ENCODE data around the gene SPATA20. TPM values are rescaled to one million over a fixed set of nuclear protein-coding genes. Genes with fewer than 3 reads are reported as not detected.

Gene SPATA20
- total and polyA plus RNA-seq, 2 of the 13 experiments (the other 11 are each of a cell fraction or from before 2014, with no cell fraction given) = 36.1 to 64.8 TPM

DNA sequence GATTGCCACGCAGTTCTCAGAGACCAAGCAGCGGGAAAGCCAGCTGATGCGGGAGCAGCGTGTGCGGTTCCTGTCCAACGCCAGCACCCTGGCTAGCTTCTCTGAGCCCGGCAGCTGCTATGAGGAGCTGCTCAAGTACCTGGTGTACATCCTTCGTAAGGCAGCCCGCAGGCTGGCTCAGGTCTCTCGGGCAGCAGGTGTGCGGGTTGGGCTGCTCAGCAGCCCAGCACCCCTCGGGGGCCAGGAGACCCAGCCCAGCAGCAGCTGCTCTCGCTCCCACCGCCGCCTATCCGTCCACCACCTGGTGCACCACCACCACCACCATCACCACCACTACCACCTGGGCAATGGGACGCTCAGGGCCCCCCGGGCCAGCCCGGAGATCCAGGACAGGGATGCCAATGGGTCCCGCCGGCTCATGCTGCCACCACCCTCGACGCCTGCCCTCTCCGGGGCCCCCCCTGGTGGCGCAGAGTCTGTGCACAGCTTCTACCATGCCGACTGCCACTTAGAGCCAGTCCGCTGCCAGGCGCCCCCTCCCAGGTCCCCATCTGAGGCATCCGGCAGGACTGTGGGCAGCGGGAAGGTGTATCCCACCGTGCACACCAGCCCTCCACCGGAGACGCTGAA is 28.7 kb downstream of the SPATA20 start (continued):
- TF ChIP-seq ZNF609 (CRISPR knock-in tag; IDR thresholded peaks at IDR 0.05; ENCODE audit: borderline replicate concordance) = no peak
- TF ChIP-seq SMARCE1 (IDR thresholded peaks at IDR 0.05; ENCODE audit: borderline replicate concordance) = no peak
- no peak for TF ChIP-seq MAFF (IDR thresholded peaks at IDR 0.05; ENCODE audit: low read depth, low read length)
- TF ChIP-seq, protein P1, sequence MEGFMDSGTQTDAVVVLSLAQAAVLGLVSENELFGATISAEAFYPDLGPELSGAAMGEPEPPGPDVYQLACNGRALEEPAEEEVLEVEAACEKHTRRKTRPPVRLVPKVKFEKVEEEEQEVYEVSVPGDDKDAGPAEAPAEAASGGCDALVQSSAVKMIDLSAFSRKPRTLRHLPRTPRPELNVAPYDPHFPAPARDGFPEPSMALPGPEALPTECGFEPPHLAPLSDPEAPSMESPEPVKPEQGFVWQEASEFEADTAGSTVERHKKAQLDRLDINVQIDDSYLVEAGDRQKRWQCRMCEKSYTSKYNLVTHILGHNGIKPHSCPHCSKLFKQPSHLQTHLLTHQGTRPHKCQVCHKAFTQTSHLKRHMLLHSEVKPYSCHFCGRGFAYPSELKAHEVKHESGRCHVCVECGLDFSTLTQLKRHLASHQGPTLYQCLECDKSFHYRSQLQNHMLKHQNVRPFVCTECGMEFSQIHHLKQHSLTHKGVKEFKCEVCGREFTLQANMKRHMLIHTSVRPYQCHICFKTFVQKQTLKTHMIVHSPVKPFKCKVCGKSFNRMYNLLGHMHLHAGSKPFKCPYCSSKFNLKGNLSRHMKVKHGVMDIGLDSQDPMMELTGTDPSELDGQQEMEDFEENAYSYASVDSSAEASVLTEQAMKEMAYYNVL (CRISPR knock-in tag; IDR thresholded peaks at IDR 0.05; ENCODE audit: borderline replicate concordance) = no peak
- 0 out of 2 replicates have a peak, but pooled peaks have one; percentile 40 for TF ChIP-seq ZBTB33 (CRISPR knock-in tag; IDR thresholded peaks at IDR 0.05)
- TF ChIP-seq MIER2 (CRISPR knock-in tag; IDR thresholded peaks at IDR 0.05) = no peak
- TF ChIP-seq TAF1 (CRISPR knock-in tag; IDR thresholded peaks at IDR 0.05) = no peak
- no peak for TF ChIP-seq ZNF430 (CRISPR knock-in tag; IDR thresholded peaks at IDR 0.05)
- TF ChIP-seq, protein P2, sequence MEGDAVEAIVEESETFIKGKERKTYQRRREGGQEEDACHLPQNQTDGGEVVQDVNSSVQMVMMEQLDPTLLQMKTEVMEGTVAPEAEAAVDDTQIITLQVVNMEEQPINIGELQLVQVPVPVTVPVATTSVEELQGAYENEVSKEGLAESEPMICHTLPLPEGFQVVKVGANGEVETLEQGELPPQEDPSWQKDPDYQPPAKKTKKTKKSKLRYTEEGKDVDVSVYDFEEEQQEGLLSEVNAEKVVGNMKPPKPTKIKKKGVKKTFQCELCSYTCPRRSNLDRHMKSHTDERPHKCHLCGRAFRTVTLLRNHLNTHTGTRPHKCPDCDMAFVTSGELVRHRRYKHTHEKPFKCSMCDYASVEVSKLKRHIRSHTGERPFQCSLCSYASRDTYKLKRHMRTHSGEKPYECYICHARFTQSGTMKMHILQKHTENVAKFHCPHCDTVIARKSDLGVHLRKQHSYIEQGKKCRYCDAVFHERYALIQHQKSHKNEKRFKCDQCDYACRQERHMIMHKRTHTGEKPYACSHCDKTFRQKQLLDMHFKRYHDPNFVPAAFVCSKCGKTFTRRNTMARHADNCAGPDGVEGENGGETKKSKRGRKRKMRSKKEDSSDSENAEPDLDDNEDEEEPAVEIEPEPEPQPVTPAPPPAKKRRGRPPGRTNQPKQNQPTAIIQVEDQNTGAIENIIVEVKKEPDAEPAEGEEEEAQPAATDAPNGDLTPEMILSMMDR (CRISPR knock-in tag; IDR thresholded peaks at IDR 0.05) = peak; percentile 53
- TF ChIP-seq IKZF4 (CRISPR knock-in tag; IDR thresholded peaks at IDR 0.05; ENCODE audit: borderline replicate concordance, low read depth, not compliant biosample characterization) = no peak
- no peak for TF ChIP-seq SP140L (CRISPR knock-in tag; IDR thresholded peaks at IDR 0.05; ENCODE audit: borderline replicate concordance)
- no peak for TF ChIP-seq CREBL2 (CRISPR knock-in tag; IDR thresholded peaks at IDR 0.05; ENCODE audit: borderline replicate concordance)

Data from HepG2 (cell line).